NCI-H187 (cell line): ENCODE measurements around the gene PRDX4.
"Not testable (repeated sequence)": the region's sequence is repeated elsewhere in the genome, so short reads cannot be mapped to it uniquely, and the experiment has no call there.

ENCODE experiments used
- DNase-seq, 2 experiments: peaks; one replicate each; lab custom pipeline; 2025; lab: John Stamatoyannopoulos, UW

Gene PRDX4

GRCh38 chrX:23673108-23673507 is 5.8 kb downstream of the PRDX4 start:
- DNase-seq: no peak

GRCh38 chrX:23676486-23676885 is 9.2 kb downstream of the PRDX4 start:
- DNase-seq: not testable (repeated sequence)

GRCh38 chrX:23692166-23692565 is 24.9 kb downstream of the PRDX4 start:
- DNase-seq: no peak

GRCh38 chrX:23694606-23695005 is 27.3 kb downstream of the PRDX4 start:
- DNase-seq: no peak

- DNase-seq: no peak
Observed at GRCh38 chrX:23699636-23700194, 32.4 kb downstream of the PRDX4 start.

GRCh38 chrX:23704673-23705206 is 37.4 kb downstream of the PRDX4 start:
- DNase-seq: no peak

GRCh38 chrX:23705235-23705634 is 37.9 kb downstream of the PRDX4 start:
- no peak for DNase-seq

GRCh38 chrX:23720117-23720677 is 52.9 kb downstream of the PRDX4 start:
- no peak for DNase-seq

- DNase-seq: no peak
Observed at GRCh38 chrX:23726191-23726590, 58.9 kb downstream of the PRDX4 start.

- no peak for DNase-seq
Observed at GRCh38 chrX:23727206-23727605, 59.9 kb downstream of the PRDX4 start.

- DNase-seq: no peak
Observed at GRCh38 chrX:23729214-23729613, 61.9 kb downstream of the PRDX4 start.

- no peak for DNase-seq
Observed at GRCh38 chrX:23731951-23732350, 64.7 kb downstream of the PRDX4 start.

- no peak for DNase-seq
Observed at GRCh38 chrX:23732704-23733103, 65.4 kb downstream of the PRDX4 start.
